Measurements from ENCODE around the gene SSR1. TPM values are rescaled to one million over a fixed set of nuclear protein-coding genes. Genes with fewer than 3 reads are reported as not detected.

The SSR1 gene
- total and polyA plus RNA-seq, 9 of the 15 experiments (the other 6 are each of a cell fraction or from before 2014, with no cell fraction given), result 87.7 to 220 (median 144) TPM

DNA sequence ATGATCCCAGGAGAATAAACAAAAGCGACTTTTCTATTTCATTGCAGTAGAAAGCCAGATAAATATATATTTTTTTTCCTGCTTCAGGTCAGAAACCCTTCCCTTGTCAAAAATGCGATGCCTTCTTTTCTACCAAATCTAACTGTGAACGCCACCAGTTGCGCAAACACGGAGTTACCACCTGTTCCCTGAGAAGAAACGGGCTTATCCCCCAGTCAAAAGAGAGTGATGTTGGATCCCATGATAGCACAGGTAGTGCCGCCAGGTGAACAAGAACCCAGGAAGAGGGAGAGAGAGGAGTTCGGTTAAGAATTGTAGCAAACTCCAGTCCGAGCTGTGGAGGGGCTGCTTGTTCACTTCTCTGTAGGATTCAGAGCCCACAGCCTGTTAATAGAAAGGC is 72.6 kb downstream of the SSR1 start (continued):
- TF ChIP-seq, protein P1, sequence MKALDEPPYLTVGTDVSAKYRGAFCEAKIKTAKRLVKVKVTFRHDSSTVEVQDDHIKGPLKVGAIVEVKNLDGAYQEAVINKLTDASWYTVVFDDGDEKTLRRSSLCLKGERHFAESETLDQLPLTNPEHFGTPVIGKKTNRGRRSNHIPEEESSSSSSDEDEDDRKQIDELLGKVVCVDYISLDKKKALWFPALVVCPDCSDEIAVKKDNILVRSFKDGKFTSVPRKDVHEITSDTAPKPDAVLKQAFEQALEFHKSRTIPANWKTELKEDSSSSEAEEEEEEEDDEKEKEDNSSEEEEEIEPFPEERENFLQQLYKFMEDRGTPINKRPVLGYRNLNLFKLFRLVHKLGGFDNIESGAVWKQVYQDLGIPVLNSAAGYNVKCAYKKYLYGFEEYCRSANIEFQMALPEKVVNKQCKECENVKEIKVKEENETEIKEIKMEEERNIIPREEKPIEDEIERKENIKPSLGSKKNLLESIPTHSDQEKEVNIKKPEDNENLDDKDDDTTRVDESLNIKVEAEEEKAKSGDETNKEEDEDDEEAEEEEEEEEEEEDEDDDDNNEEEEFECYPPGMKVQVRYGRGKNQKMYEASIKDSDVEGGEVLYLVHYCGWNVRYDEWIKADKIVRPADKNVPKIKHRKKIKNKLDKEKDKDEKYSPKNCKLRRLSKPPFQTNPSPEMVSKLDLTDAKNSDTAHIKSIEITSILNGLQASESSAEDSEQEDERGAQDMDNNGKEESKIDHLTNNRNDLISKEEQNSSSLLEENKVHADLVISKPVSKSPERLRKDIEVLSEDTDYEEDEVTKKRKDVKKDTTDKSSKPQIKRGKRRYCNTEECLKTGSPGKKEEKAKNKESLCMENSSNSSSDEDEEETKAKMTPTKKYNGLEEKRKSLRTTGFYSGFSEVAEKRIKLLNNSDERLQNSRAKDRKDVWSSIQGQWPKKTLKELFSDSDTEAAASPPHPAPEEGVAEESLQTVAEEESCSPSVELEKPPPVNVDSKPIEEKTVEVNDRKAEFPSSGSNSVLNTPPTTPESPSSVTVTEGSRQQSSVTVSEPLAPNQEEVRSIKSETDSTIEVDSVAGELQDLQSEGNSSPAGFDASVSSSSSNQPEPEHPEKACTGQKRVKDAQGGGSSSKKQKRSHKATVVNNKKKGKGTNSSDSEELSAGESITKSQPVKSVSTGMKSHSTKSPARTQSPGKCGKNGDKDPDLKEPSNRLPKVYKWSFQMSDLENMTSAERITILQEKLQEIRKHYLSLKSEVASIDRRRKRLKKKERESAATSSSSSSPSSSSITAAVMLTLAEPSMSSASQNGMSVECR (CRISPR knock-in tag; IDR thresholded peaks at IDR 0.05), result no peak
- TF ChIP-seq HDAC6 (IDR thresholded peaks at IDR 0.05; ENCODE audit: low read depth, low read length), result no peak
- TF ChIP-seq ZNF408 (CRISPR knock-in tag; IDR thresholded peaks at IDR 0.05; ENCODE audit: low read depth), result no peak
- TF ChIP-seq, protein P2, sequence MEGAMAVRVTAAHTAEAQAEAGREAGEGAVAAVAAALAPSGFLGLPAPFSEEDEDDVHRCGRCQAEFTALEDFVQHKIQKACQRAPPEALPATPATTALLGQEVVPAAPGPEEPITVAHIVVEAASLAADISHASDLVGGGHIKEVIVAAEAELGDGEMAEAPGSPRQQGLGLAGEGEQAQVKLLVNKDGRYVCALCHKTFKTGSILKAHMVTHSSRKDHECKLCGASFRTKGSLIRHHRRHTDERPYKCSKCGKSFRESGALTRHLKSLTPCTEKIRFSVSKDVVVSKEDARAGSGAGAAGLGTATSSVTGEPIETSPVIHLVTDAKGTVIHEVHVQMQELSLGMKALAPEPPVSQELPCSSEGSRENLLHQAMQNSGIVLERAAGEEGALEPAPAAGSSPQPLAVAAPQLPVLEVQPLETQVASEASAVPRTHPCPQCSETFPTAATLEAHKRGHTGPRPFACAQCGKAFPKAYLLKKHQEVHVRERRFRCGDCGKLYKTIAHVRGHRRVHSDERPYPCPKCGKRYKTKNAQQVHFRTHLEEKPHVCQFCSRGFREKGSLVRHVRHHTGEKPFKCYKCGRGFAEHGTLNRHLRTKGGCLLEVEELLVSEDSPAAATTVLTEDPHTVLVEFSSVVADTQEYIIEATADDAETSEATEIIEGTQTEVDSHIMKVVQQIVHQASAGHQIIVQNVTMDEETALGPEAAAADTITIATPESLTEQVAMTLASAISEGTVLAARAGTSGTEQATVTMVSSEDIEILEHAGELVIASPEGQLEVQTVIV (CRISPR knock-in tag; IDR thresholded peaks at IDR 0.05; ENCODE audit: borderline replicate concordance), result no peak
- TF ChIP-seq SMARCA5 (IDR thresholded peaks at IDR 0.05), result no peak
- no peak for TF ChIP-seq MEIS2 (IDR thresholded peaks at IDR 0.05; ENCODE audit: partially characterized antibody)
- TF ChIP-seq ZNF239 (CRISPR knock-in tag; IDR thresholded peaks at IDR 0.05), result no peak
- TF ChIP-seq, protein P3, sequence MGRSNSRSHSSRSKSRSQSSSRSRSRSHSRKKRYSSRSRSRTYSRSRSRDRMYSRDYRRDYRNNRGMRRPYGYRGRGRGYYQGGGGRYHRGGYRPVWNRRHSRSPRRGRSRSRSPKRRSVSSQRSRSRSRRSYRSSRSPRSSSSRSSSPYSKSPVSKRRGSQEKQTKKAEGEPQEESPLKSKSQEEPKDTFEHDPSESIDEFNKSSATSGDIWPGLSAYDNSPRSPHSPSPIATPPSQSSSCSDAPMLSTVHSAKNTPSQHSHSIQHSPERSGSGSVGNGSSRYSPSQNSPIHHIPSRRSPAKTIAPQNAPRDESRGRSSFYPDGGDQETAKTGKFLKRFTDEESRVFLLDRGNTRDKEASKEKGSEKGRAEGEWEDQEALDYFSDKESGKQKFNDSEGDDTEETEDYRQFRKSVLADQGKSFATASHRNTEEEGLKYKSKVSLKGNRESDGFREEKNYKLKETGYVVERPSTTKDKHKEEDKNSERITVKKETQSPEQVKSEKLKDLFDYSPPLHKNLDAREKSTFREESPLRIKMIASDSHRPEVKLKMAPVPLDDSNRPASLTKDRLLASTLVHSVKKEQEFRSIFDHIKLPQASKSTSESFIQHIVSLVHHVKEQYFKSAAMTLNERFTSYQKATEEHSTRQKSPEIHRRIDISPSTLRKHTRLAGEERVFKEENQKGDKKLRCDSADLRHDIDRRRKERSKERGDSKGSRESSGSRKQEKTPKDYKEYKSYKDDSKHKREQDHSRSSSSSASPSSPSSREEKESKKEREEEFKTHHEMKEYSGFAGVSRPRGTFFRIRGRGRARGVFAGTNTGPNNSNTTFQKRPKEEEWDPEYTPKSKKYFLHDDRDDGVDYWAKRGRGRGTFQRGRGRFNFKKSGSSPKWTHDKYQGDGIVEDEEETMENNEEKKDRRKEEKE (IDR thresholded peaks at IDR 0.05; ENCODE audit: borderline replicate concordance in 1 of 2, control insufficient read depth in 1 of 2, low read depth in 2 of 2, low read length in 1 of 2), result no peak
- TF ChIP-seq ARNT (IDR thresholded peaks at IDR 0.05), result no peak
- TF ChIP-seq CAMTA2 (CRISPR knock-in tag; conservative IDR thresholded peaks at IDR 0.05), result no peak
- TF ChIP-seq PTBP1 (IDR thresholded peaks at IDR 0.05; ENCODE audit: low read depth, low read length), result no peak
- TF ChIP-seq PHF8 (IDR thresholded peaks at IDR 0.05; ENCODE audit: borderline replicate concordance, low read length), result no peak
- TF ChIP-seq, protein P4, sequence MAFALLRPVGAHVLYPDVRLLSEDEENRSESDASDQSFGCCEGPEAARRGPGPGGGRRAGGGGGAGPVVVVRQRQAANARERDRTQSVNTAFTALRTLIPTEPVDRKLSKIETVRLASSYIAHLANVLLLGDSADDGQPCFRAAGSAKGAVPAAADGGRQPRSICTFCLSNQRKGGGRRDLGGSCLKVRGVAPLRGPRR (CRISPR knock-in tag; IDR thresholded peaks at IDR 0.05), result no peak
